Measurements from ENCODE around the gene BTBD2. TPM values are rescaled to one million over a fixed set of nuclear protein-coding genes. Genes with fewer than 3 reads are reported as not detected.
A peak's percentile ranks its signal among the peaks of the same experiment; 100 is the strongest.

Gene BTBD2
- polyA plus RNA-seq, 3 donors = 2.8 to 36.0 (median 3.3) TPM

DNA sequence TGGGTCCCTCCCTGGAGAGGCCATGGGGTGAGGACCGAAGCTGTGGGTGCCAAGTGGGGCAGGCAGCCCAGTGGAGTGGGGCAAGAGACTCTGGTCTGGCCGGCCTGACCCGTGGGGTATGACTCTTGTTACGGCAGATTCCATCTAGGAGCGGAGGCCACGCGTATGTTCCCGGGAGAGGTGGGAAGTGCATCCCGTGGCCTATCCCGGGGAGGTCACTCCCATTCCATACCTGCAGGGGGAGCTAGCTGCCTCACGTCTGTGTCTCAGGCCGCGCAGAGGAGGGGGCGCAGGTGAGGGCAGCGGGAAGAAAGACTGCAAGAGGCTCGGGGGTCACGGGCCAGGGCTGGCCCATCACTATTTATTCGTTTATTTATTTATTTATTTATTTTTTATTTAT is 69.6 kb downstream of the BTBD2 start:
- peaks cover 49% of the 10 kb centered on the region for H3K4me1 Mint-ChIP-seq

DNA sequence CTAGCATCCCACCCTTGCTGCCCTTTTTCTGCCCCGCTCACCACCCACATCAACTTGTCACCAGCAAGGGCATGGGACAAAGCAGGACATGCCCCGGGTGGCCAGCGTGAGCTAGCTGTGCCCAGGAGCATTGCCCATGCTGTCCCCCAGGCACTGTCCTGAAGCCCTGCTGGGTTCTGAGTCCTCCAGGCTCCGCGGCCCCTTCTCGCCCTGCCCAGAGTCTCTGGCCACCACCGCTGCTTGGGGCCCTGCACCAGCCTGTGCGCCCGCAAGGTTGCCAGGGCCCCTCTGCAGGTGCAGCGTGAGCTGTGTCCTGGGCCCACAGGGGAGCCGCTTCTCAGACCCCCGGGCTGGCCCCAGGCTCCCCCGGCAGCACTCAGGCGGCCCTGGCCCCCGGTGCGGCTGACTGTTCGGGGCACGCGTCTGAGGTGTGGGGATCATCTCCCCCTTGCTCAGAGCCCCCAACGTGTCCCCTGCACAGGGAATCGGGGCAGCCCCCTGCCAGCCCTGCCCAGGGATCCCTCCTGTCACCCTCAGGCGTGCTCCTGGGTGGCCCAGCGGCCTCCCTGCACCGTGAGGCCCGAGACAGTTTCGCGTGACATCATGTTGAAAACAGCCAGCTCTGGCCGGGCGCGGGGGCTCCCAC is 70.5 kb downstream of the BTBD2 start:
- no peak overlapping the region for H3K4me3 ChIP-seq (replicated peaks in 1 of 3; ENCODE audit: low read depth in 2 of 3, low read length in 3 of 3)
- no peaks in the 10 kb centered on the region for H3K9me3 ChIP-seq (replicated peaks in 1 of 2; ENCODE audit: control insufficient read depth in 1 of 2, insufficient read depth in 1 of 2, low read length in 2 of 2)
- peaks cover 46 to 63% of the 10 kb centered on the region in 2 donors for H3K4me1 ChIP-seq (ENCODE audit: control insufficient read depth in 1 of 2, insufficient read depth in 2 of 2, low read length in 2 of 2)
- peak overlapping the region in 2 of 7 donors; percentile 48 to 50 for H3K27ac Mint-ChIP-seq
- WGBS (ENCODE audit: insufficient coverage) = 95% methylated on average over 30 of the region's 30 CpGs
- peaks cover 75% of the 10 kb centered on the region for H4K20me1 ChIP-seq (ENCODE audit: insufficient read depth, low read length)
- no peak overlapping the region for H3K9ac ChIP-seq (ENCODE audit: insufficient read depth, low read length, poor library complexity, severe bottlenecking)
- TF ChIP-seq, protein P1, sequence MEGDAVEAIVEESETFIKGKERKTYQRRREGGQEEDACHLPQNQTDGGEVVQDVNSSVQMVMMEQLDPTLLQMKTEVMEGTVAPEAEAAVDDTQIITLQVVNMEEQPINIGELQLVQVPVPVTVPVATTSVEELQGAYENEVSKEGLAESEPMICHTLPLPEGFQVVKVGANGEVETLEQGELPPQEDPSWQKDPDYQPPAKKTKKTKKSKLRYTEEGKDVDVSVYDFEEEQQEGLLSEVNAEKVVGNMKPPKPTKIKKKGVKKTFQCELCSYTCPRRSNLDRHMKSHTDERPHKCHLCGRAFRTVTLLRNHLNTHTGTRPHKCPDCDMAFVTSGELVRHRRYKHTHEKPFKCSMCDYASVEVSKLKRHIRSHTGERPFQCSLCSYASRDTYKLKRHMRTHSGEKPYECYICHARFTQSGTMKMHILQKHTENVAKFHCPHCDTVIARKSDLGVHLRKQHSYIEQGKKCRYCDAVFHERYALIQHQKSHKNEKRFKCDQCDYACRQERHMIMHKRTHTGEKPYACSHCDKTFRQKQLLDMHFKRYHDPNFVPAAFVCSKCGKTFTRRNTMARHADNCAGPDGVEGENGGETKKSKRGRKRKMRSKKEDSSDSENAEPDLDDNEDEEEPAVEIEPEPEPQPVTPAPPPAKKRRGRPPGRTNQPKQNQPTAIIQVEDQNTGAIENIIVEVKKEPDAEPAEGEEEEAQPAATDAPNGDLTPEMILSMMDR (IDR thresholded peaks at IDR 0.05) = no peak
- intact Hi-C loops (cut with micrococcal nuclease) = no loop called here
- H3K9me3 Mint-ChIP-seq = peaks cover 0 to 1% (median 0%) of the 10 kb centered on the region in 7 donors
- H3K27me3 Mint-ChIP-seq (ENCODE audit: low read depth in 3 of 3) = peaks cover 0 to 2% (median 1%) of the 10 kb centered on the region in 3 donors
- peaks cover 7 to 11% of the 10 kb centered on the region in 2 donors for H3K36me3 Mint-ChIP-seq
- no peak overlapping the region for H2AFZ ChIP-seq (ENCODE audit: insufficient read depth, low read depth, low read length, poor library complexity, severe bottlenecking)
- H3K4me2 ChIP-seq (replicated peaks; ENCODE audit: extremely low read depth, low read length, poor library complexity, severe bottlenecking) = peak overlapping the region; percentile 75
- no peak for DNase-seq
- H3K79me2 ChIP-seq (ENCODE audit: insufficient read depth, low read length) = peaks cover 81% of the 10 kb centered on the region
- H3K4me1 Mint-ChIP-seq = peaks cover 49% of the 10 kb centered on the region
- H3K27me3 ChIP-seq (ENCODE audit: control insufficient read depth in 2 of 2, insufficient read depth in 2 of 2, low read length in 2 of 2) = no peaks in the 10 kb centered on the region
- peak overlapping the region in 1 of 2 donors; percentile 99 for H3K27ac ChIP-seq (ENCODE audit: low read depth in 1 of 2, low read length in 2 of 2)
- no peak overlapping the region for H3K4me3 Mint-ChIP-seq
- H3K36me3 ChIP-seq (replicated peaks in 1 of 2; ENCODE audit: control insufficient read depth in 1 of 2, insufficient read depth in 2 of 2, low read length in 2 of 2) = peaks cover 6 to 14% of the 10 kb centered on the region in 2 donors

More for the DNA sequence above, 69.6 kb downstream of the BTBD2 start:
- H3K4me3 Mint-ChIP-seq = no peak overlapping the region
- H3K27me3 Mint-ChIP-seq (ENCODE audit: low read depth in 3 of 3) = peaks cover 0 to 2% (median 0%) of the 10 kb centered on the region in 3 donors
- peak in 1 of 3 donors; percentile 28 for DNase-seq
- Histone ChIP-seq H3K4me3 (replicated peaks in 1 of 3; ENCODE audit: low read depth in 2 of 3, low read length in 3 of 3) (no peak overlapping the region), H3K4me1 (ENCODE audit: control insufficient read depth in 1 of 2, insufficient read depth in 2 of 2, low read length in 2 of 2) (peaks cover 42 to 57% of the 10 kb centered on the region in 2 donors), H3K79me2 (ENCODE audit: insufficient read depth, low read length) (peaks cover 90% of the 10 kb centered on the region), H3K27ac (ENCODE audit: low read depth in 1 of 2, low read length in 2 of 2) (no peak overlapping the region), H3K9ac (ENCODE audit: insufficient read depth, low read length, poor library complexity, severe bottlenecking) (no peak overlapping the region), H3K9me3 (replicated peaks in 1 of 2; ENCODE audit: control insufficient read depth in 1 of 2, insufficient read depth in 1 of 2, low read length in 2 of 2) (no peaks in the 10 kb centered on the region), H3K27me3 (ENCODE audit: control insufficient read depth in 2 of 2, insufficient read depth in 2 of 2, low read length in 2 of 2) (no peaks in the 10 kb centered on the region), H3K36me3 (replicated peaks in 1 of 2; ENCODE audit: control insufficient read depth in 1 of 2, insufficient read depth in 2 of 2, low read length in 2 of 2) (peaks cover 6 to 20% of the 10 kb centered on the region in 2 donors), H3K4me2 (replicated peaks; ENCODE audit: extremely low read depth, low read length, poor library complexity, severe bottlenecking) (no peak overlapping the region), H4K20me1 (ENCODE audit: insufficient read depth, low read length) (peaks cover 84% of the 10 kb centered on the region), H2AFZ (ENCODE audit: insufficient read depth, low read depth, low read length, poor library complexity, severe bottlenecking) (no peak overlapping the region)
- H3K9me3 Mint-ChIP-seq = peaks cover 0 to 1% (median 0%) of the 10 kb centered on the region in 7 donors
- peaks cover 9 to 19% of the 10 kb centered on the region in 2 donors for H3K36me3 Mint-ChIP-seq
- TF ChIP-seq, protein P1 (IDR thresholded peaks at IDR 0.05) = peak; percentile 77
- peak overlapping the region in 2 of 7 donors; percentile 43 to 58 for H3K27ac Mint-ChIP-seq
- intact Hi-C loops (cut with micrococcal nuclease) = no loop called here
- WGBS (ENCODE audit: insufficient coverage) = 91% methylated on average over 4 of the region's 18 CpGs
